ENCODE results near the gene TFDP2.
"Not testable (repeated sequence)": the region's sequence is repeated elsewhere in the genome, so short reads cannot be mapped to it uniquely, and the experiment has no call there.

Gene TFDP2

DNA sequence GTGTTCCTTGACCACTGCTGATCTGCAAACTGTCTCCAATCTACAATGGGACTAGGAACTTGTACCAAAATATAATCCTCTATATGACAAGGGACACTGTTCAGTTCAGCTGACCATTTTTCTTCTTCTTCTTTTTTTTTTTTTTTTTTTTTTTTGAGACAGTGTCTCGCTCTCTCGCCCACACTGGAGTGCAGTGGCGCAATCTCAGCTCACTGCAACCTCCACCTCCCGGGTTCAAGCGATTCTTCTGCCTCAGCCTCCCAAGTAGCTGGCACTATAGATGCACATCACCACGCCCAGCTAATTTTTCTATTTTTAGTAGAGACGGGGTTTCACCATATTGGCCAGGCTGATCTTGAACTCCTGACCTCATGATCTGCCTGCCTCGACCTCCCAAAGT lies 174.6 kb downstream of the TFDP2 start:
- not testable (repeated sequence) for H4K91ac ChIP-seq (ENCODE audit: low read length); H3K4me3 ChIP-seq (ENCODE audit: insufficient read depth in 1 of 2, low read depth in 1 of 2, low read length in 2 of 2); H2BK15ac ChIP-seq (ENCODE audit: low read depth, poor library complexity, severe bottlenecking); H3K23ac ChIP-seq (ENCODE audit: low read length in 2 of 2); H3K79me1 ChIP-seq (replicated peaks; ENCODE audit: low read length, poor library complexity, severe bottlenecking); H3K36me3 ChIP-seq (ENCODE audit: control insufficient read depth in 1 of 2, insufficient read depth in 2 of 2, low read depth in 1 of 2, low read length in 2 of 2); H3K4me2 ChIP-seq (ENCODE audit: low read length, poor library complexity, severe bottlenecking); H3K14ac ChIP-seq (ENCODE audit: low read length in 2 of 2); H3K9me3 ChIP-seq (ENCODE audit: control insufficient read depth, low read length); H3K9ac ChIP-seq (ENCODE audit: low read length); H3K27ac ChIP-seq (ENCODE audit: low read length, poor library complexity, severe bottlenecking); DNase-seq; H4K8ac ChIP-seq (ENCODE audit: low read length); H2AFZ ChIP-seq (ENCODE audit: low read depth, low read length); H3K18ac ChIP-seq (ENCODE audit: low read depth in 1 of 2, low read length in 2 of 2); H3K4ac ChIP-seq (ENCODE audit: low read depth in 1 of 2, low read length in 2 of 2); H2BK12ac ChIP-seq (ENCODE audit: low read length in 2 of 2); H2AK5ac ChIP-seq (ENCODE audit: low read length, severe bottlenecking); H2BK120ac ChIP-seq (ENCODE audit: low read depth, low read length); H3K4me1 ChIP-seq (ENCODE audit: control insufficient read depth, insufficient read depth, low read depth, low read length); H2BK5ac ChIP-seq (ENCODE audit: low read depth, low read length, poor library complexity, severe bottlenecking); H3K27me3 ChIP-seq (ENCODE audit: control insufficient read depth in 1 of 2, insufficient read depth in 1 of 2, low read length in 2 of 2)
- WGBS: 98% methylated on average over 8 of the region's 8 CpGs

DNA sequence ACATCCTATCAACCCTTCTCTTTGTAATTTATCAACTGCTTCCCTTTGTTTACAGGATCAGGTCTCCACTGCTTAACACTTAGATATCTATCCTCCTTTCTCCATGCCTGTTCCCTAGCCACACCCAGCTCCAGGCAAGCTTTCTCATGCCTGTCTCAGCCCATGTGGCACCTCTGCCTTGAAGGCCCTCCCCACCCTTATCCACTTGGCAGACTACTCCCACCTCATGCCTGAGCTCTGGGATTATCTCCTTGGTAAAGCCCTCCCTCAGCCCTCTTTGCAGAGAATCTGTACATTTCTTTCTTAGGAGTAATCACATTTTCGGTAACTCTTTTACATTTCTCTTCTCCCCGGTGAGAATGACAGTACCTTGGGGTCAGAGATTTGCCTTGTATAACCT lies 176.9 kb downstream of the TFDP2 start:
- no peak overlapping the region for H3K4ac ChIP-seq (ENCODE audit: low read depth in 1 of 2, low read length in 2 of 2)
- H3K4me1 ChIP-seq (ENCODE audit: control insufficient read depth, insufficient read depth, low read depth, low read length): no peaks in the 10 kb centered on the region
- no peaks in the 10 kb centered on the region for H3K27me3 ChIP-seq (ENCODE audit: control insufficient read depth in 1 of 2, insufficient read depth in 1 of 2, low read length in 2 of 2)
- H3K4me2 ChIP-seq (ENCODE audit: low read length, poor library complexity, severe bottlenecking): no peak overlapping the region
- H2BK120ac ChIP-seq (ENCODE audit: low read depth, low read length): no peak overlapping the region
- H2BK5ac ChIP-seq (ENCODE audit: low read depth, low read length, poor library complexity, severe bottlenecking): no peak overlapping the region
- no peak overlapping the region for H3K23ac ChIP-seq (ENCODE audit: low read length in 2 of 2)
- no peak overlapping the region for H2AFZ ChIP-seq (ENCODE audit: low read depth, low read length)
- H3K36me3 ChIP-seq (ENCODE audit: control insufficient read depth in 1 of 2, insufficient read depth in 2 of 2, low read depth in 1 of 2, low read length in 2 of 2): peaks cover 9 to 12% of the 10 kb centered on the region in 2 experiments
- no peak overlapping the region for H3K18ac ChIP-seq (ENCODE audit: low read depth in 1 of 2, low read length in 2 of 2)
- no peak overlapping the region for H2AK5ac ChIP-seq (ENCODE audit: low read length, severe bottlenecking)
- H3K9me3 ChIP-seq (ENCODE audit: control insufficient read depth, low read length): no peaks in the 10 kb centered on the region
- no peak overlapping the region for H3K27ac ChIP-seq (ENCODE audit: low read length, poor library complexity, severe bottlenecking)
- H3K9ac ChIP-seq (ENCODE audit: low read length): no peak overlapping the region
- H3K14ac ChIP-seq (ENCODE audit: low read length in 2 of 2): no peak overlapping the region
- WGBS: 100% methylated on average over 1 of the region's 2 CpGs
- H2BK12ac ChIP-seq (ENCODE audit: low read length in 2 of 2): no peak overlapping the region
- no peak overlapping the region for H4K8ac ChIP-seq (ENCODE audit: low read length)
- peaks cover 2% of the 10 kb centered on the region for H3K79me1 ChIP-seq (replicated peaks; ENCODE audit: low read length, poor library complexity, severe bottlenecking)
- no peak for DNase-seq
- no peak overlapping the region for H3K4me3 ChIP-seq (ENCODE audit: insufficient read depth in 1 of 2, low read depth in 1 of 2, low read length in 2 of 2)
- no peak overlapping the region for H2BK15ac ChIP-seq (ENCODE audit: low read depth, poor library complexity, severe bottlenecking)
- H4K91ac ChIP-seq (ENCODE audit: low read length): no peak overlapping the region

DNA sequence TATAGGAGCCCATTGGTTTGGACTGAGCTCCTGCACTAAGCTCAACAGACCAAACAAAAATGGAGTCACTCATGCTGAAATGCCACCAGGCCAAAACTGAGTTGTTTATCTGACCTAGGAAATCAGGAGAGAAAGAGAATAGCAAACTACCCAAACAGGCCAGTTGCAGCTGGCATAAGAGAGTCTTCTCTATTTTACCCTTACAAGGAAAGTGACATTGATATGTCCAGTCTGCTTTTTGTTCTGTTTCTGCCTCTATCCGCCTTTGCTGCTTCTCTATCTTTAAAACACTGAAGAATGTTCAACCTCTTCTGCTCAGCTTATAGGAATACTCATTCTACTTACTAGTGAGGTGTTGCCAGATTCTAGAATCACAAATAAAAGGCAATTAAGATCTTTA lies 177.8 kb downstream of the TFDP2 start:
- no peak overlapping the region for H4K8ac ChIP-seq (ENCODE audit: low read length)
- no peak overlapping the region for H2AK5ac ChIP-seq (ENCODE audit: low read length, severe bottlenecking)
- H3K79me1 ChIP-seq (replicated peaks; ENCODE audit: low read length, poor library complexity, severe bottlenecking): peaks cover 2% of the 10 kb centered on the region
- H3K27me3 ChIP-seq (ENCODE audit: control insufficient read depth in 1 of 2, insufficient read depth in 1 of 2, low read length in 2 of 2): no peaks in the 10 kb centered on the region
- no peak overlapping the region for H2BK12ac ChIP-seq (ENCODE audit: low read length in 2 of 2)
- H3K4me1 ChIP-seq (ENCODE audit: control insufficient read depth, insufficient read depth, low read depth, low read length): no peaks in the 10 kb centered on the region
- no peaks in the 10 kb centered on the region for H3K9me3 ChIP-seq (ENCODE audit: control insufficient read depth, low read length)
- no peak overlapping the region for H4K91ac ChIP-seq (ENCODE audit: low read length)
- no peak overlapping the region for H2BK15ac ChIP-seq (ENCODE audit: low read depth, poor library complexity, severe bottlenecking)
- H3K36me3 ChIP-seq (ENCODE audit: control insufficient read depth in 1 of 2, insufficient read depth in 2 of 2, low read depth in 1 of 2, low read length in 2 of 2): peaks cover 8 to 12% of the 10 kb centered on the region in 2 experiments
- no peak overlapping the region for H3K14ac ChIP-seq (ENCODE audit: low read length in 2 of 2)
- H2AFZ ChIP-seq (ENCODE audit: low read depth, low read length): no peak overlapping the region
- H3K18ac ChIP-seq (ENCODE audit: low read depth in 1 of 2, low read length in 2 of 2): no peak overlapping the region
- WGBS: no CpG with 5 or more reads among the region's 1 CpG
- H3K4me2 ChIP-seq (ENCODE audit: low read length, poor library complexity, severe bottlenecking): no peak overlapping the region
- H2BK120ac ChIP-seq (ENCODE audit: low read depth, low read length): no peak overlapping the region
- H2BK5ac ChIP-seq (ENCODE audit: low read depth, low read length, poor library complexity, severe bottlenecking): no peak overlapping the region
- no peak overlapping the region for H3K27ac ChIP-seq (ENCODE audit: low read length, poor library complexity, severe bottlenecking)
- no peak overlapping the region for H3K4me3 ChIP-seq (ENCODE audit: insufficient read depth in 1 of 2, low read depth in 1 of 2, low read length in 2 of 2)
- no peak for DNase-seq
- no peak overlapping the region for H3K4ac ChIP-seq (ENCODE audit: low read depth in 1 of 2, low read length in 2 of 2)
- no peak overlapping the region for H3K9ac ChIP-seq (ENCODE audit: low read length)
- H3K23ac ChIP-seq (ENCODE audit: low read length in 2 of 2): no peak overlapping the region

DNA sequence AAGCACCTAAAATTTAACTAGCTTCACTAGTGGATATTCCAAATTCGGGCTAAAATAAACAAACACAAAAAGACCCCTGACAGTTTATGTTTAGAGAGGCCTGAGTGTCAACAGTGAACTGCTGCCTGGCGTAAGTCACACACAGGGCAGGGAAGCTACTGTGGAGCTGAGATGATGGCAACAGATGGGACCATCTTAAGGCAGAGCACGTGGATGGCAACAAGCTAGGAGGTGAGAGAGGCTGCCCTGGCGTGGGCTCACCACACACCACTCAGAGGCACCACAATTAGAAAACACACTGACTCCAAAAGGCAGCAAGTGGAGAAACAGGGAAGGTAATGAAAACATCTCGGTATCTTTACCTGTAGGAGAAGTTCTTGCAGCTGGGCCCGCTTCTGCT lies 179.6 kb downstream of the TFDP2 start:
- Histone ChIP-seq H2BK120ac (ENCODE audit: low read depth, low read length) (no peak overlapping the region), H3K9ac (ENCODE audit: low read length) (no peak overlapping the region), H3K4me3 (ENCODE audit: insufficient read depth in 1 of 2, low read depth in 1 of 2, low read length in 2 of 2) (peak overlapping the region in 1 of 2 experiments; percentile 40), H3K27ac (ENCODE audit: low read length, poor library complexity, severe bottlenecking) (no peak overlapping the region), H2BK15ac (ENCODE audit: low read depth, poor library complexity, severe bottlenecking) (no peak overlapping the region), H3K27me3 (ENCODE audit: control insufficient read depth in 1 of 2, insufficient read depth in 1 of 2, low read length in 2 of 2) (no peaks in the 10 kb centered on the region), H3K4me1 (ENCODE audit: control insufficient read depth, insufficient read depth, low read depth, low read length) (no peaks in the 10 kb centered on the region), H3K23ac (ENCODE audit: low read length in 2 of 2) (no peak overlapping the region), H3K4ac (ENCODE audit: low read depth in 1 of 2, low read length in 2 of 2) (no peak overlapping the region), H3K4me2 (ENCODE audit: low read length, poor library complexity, severe bottlenecking) (no peak overlapping the region), H2BK12ac (ENCODE audit: low read length in 2 of 2) (no peak overlapping the region), H4K8ac (ENCODE audit: low read length) (no peak overlapping the region), H3K79me1 (replicated peaks; ENCODE audit: low read length, poor library complexity, severe bottlenecking) (peaks cover 3% of the 10 kb centered on the region), H2AFZ (ENCODE audit: low read depth, low read length) (no peak overlapping the region), H3K36me3 (ENCODE audit: control insufficient read depth in 1 of 2, insufficient read depth in 2 of 2, low read depth in 1 of 2, low read length in 2 of 2) (peaks cover 7 to 8% of the 10 kb centered on the region in 2 experiments), H2BK5ac (ENCODE audit: low read depth, low read length, poor library complexity, severe bottlenecking) (no peak overlapping the region), H2AK5ac (ENCODE audit: low read length, severe bottlenecking) (no peak overlapping the region), H4K91ac (ENCODE audit: low read length) (no peak overlapping the region), H3K9me3 (ENCODE audit: control insufficient read depth, low read length) (no peaks in the 10 kb centered on the region), H3K14ac (ENCODE audit: low read length in 2 of 2) (no peak overlapping the region), H3K18ac (ENCODE audit: low read depth in 1 of 2, low read length in 2 of 2) (no peak overlapping the region)
- no peak for DNase-seq
- 90% methylated on average over 2 of the region's 6 CpGs for WGBS
